HG03045 (cell line): Measurements from ENCODE around the gene ZNF444.
A peak's percentile ranks its signal among the peaks of the same experiment; 100 is the strongest.

Experiments used
- ATAC-seq: cut with Tn5 transposase; IDR thresholded peaks from one replicate; pipeline ENCODE4 v1.9.1; 2021; ENCODE audit warnings: mild to moderate bottlenecking, moderate library complexity; ENCODE audit not compliant: unreplicated experiment

ZNF444 gene

GRCh38 chr19:56106993-56107392 is 34.1 kb upstream of the ZNF444 start:
- no peak for ATAC-seq

GRCh38 chr19:56107626-56108351 is 33.3 kb upstream of the ZNF444 start:
- ATAC-seq: no peak

GRCh38 chr19:56108447-56109195 is 32.5 kb upstream of the ZNF444 start:
- ATAC-seq: no peak

DNA sequence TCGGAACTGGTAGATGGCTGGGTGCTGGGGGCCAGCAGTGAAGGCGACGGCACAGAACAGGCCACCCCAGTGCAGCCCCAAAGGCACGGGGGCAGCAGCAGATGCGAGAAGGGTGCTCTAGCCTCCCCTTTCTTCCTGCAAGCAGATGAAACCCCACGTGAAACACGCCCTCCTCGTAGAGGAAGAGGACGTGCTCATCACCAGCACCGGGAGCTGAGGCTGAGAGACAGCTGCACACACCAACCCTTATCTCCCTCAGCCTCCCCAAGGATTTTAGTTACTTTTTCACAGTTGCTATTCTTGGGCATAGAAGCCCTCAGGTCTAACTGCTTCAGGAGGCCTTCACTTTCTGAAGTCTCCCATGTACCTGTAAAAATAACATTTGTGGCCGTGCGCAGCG is 31.9 kb upstream of the ZNF444 start:
- ATAC-seq: no peak

DNA sequence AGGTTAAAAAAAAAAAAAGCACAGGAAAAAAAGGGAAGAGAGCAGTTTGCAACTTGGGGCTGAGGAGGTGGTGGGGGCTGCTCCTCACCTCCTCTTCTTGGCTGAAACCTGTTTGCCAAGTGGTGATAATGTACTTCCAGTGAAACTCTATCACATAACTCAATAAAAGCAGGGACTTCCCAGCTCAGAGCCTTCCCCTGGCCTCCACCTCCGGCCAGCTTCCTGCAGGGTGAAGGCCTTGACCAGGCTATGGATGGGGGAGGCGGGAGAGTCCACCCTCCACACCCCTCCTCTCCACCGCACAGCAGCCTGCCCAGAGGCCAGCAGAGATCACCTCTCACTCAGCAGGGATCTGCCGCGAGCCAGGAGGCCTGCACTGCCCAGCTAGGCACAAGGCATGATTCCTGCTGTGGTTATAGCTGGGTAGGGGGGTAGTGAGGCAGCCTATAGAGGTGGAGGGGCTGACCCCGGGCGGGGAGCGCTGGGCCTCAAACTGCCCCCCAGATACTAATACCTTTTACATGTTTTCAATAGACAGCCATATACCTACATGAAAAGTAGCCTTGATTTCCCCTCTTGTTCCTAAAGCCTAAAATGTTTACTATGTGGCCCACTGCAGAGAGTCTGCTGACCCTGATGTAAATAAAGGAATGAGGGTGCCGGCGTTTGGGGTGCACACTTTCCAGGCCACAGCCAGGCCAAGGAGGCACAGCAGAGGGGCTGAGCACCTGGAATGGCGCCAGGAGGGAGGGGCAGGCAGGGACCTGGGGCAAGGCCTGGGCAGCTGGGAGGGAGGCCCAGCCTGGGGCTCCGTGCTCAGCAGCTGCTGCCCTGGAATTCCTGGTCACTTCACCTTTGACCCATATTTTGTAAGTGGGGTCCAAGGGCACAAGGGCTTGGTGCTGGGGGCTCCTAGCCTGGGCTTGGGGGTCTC is 30.3 kb upstream of the ZNF444 start:
- no peak for ATAC-seq

DNA sequence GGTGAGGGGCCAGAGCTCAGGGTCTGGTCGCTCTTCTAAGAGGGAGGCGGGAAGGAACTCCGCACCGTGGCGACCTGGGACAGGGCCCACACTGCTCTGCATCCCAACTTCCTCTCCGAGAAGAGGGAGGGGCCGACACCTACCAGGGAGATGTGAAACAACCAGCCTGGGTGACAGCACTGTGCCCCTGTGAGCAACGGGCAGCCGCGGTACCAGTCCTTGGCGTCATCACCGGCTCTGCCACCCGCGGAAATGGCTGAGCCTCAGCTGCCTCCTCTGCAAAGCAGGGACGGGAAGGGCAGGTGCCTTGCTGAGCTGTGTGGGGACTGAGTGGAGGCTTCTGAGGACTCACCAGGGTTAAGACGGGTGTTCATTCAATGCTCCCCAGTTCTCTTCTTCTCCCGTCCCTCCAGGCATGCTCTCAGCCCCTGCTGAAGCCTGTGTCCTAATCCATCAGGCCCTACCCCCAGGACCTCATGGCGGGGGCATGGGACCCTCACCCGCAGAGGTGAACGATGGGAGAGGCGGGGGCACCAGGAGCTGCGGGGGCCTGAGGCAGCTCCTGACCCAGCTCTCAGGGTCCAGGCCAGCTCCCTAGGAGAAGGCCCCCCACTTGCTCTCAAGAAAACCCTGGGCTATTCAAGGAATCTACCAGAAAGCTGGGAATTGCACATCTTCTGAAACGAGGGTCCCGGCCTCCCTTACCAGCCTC is 29.3 kb upstream of the ZNF444 start:
- ATAC-seq: peak; percentile 69

DNA sequence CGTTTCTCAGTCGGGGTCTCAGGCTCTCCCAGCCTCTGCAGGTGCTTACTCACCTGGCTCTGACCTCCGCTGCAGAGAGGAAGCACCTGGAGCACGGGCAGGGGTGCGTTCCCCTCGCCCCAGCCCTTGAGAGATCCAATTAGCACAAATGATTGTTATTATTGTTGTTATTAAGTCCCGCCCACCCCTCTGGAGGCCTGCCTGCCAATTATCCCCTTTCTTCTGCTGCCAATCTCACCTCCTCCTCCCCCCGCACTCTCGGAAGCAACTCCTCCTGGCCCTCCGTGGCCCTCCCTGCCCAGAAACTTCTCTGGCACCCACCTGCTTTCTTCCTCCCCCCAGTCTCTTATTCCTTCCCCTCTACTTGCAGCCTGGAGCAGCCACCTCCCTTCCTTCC is 28.8 kb upstream of the ZNF444 start:
- ATAC-seq: no peak

GRCh38 chr19:56113074-56113632 is 27.9 kb upstream of the ZNF444 start:
- ATAC-seq: no peak

GRCh38 chr19:56114051-56114777 is 26.9 kb upstream of the ZNF444 start:
- ATAC-seq: no peak

DNA sequence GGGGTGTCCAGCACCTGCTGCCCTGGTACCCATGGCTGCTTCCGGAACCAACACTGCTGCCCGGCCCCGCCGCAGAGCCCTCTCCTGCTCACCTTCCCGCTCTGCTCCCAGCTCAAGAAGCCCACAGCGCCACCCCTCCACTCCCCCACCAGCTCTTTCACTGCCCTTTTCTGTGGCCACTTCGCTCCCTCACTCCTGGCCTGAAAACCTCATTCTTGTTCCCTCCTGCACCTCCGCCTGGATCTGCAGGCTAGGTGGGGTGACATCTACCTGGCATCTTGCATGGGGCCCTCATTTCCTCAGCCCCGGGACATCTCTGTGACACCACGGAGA is 26.3 kb upstream of the ZNF444 start:
- ATAC-seq: no peak

GRCh38 chr19:56115490-56115889 is 25.6 kb upstream of the ZNF444 start:
- no peak for ATAC-seq

- ATAC-seq: no peak
These were observed 24.5 kb upstream of the ZNF444 start for GRCh38 chr19:56116606-56117005.

GRCh38 chr19:56117376-56117884 is 23.7 kb upstream of the ZNF444 start:
- ATAC-seq: no peak

GRCh38 chr19:56117889-56118288 is 23.2 kb upstream of the ZNF444 start:
- no peak for ATAC-seq

DNA sequence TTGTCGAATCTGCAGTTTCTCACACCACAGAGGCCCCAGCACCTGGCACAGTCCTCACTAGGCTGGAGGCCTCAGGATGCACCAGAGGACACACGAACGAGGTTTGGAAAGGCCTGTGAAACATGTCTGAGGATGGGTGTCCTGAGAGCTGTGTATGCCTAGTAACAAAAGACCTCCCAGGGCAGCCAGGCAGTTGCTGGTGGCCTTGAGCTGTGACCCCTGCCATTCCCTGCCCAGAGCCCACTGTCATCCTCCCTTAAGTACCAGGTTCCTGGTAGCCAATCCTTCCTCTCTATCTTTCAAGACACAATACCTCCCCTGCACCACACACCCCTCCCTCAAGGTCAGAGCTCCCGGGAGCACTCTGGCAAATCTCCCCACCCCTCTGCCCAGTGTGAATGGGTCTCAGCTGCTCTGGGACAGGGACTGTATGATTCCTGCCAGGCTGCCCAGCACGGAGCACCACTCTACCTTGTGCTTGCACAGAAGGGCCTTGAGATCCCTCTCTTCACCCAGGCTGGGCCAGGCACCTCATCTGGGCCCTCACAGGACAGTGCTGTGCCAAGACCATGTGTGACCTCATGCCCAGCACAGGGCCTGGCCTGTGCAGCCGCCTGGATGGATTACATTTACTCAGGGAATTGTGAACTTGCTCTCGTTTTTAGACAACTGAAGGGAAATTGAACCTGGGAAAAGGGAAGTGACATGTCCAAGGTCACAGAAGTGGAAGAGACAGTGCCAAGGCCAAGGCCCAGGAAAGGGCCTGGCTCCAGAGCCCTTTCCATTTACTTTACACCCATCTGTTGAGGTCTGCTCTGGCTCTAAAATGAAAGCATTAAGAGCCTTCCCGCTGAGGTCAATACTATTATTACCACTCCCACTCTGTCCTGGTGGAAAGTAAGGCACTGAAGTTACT is 22.2 kb upstream of the ZNF444 start:
- ATAC-seq: no peak

DNA sequence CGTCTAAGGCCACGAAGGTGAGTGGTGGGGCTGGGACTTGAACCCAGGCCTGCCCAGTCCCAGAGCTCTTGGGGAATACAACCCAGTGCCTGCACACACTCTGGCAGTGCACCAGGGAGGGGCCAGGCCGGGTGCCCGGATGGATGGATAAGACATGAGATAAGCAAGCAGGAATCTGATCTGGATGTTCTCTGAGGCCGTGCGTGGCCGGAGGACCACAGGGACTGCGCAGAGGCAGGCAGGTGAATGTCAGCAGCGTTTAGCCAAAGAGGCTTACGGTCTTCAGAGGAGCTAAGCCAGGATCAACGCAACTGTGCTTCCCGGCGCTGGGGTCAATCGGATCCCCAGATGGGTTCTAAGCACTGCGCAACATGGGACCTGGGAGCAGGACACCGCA is 21.5 kb upstream of the ZNF444 start:
- no peak for ATAC-seq

DNA sequence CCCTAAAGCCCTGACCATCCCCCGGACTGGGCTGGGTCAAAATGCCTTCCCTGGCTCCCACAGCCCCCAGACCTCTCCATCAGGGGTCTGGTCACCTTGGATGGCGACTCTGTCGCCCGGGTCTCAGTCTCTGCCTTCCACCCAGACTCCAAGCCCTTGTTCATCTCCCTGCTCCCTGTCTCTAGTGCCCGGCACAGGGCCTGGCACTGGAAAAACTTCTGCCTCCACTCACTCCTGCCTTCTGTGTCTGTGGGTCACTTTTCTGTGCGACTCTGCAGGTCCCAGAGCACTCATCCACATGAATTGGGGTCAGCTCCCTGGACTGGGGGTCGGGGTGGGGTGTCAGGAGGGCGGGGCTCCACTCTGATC is 21.1 kb upstream of the ZNF444 start:
- no peak for ATAC-seq

GRCh38 chr19:56120371-56121179 is 20.5 kb upstream of the ZNF444 start:
- peak; percentile 27 for ATAC-seq
